ENCODE measurements around the gene PEAR1. TPM values are rescaled to one million over a fixed set of nuclear protein-coding genes. Genes with fewer than 3 reads are reported as not detected.

The PEAR1 gene
- total RNA-seq, 1 donor from 2014 or later: 1.8 TPM

GRCh38 chr1:156862584-156862983, 30.9 kb upstream of the PEAR1 start:
- FAIRE-seq (no peak), DNase-seq (ENCODE audit: low read depth) (no peak)
- Histone ChIP-seq H3K27me3 (ENCODE audit: control insufficient read depth, insufficient read depth, low read length) (peaks cover 26% of the 10 kb centered on the region), H3K4me3 (ENCODE audit: low read depth, low read length) (no peak overlapping the region), H3K36me3 (ENCODE audit: control insufficient read depth, insufficient read depth, low read length) (no peaks in the 10 kb centered on the region)
- no peak for TF ChIP-seq CTCF (IDR thresholded peaks at IDR 0.05; ENCODE audit: insufficient read depth, low read length, severe bottlenecking)

DNA sequence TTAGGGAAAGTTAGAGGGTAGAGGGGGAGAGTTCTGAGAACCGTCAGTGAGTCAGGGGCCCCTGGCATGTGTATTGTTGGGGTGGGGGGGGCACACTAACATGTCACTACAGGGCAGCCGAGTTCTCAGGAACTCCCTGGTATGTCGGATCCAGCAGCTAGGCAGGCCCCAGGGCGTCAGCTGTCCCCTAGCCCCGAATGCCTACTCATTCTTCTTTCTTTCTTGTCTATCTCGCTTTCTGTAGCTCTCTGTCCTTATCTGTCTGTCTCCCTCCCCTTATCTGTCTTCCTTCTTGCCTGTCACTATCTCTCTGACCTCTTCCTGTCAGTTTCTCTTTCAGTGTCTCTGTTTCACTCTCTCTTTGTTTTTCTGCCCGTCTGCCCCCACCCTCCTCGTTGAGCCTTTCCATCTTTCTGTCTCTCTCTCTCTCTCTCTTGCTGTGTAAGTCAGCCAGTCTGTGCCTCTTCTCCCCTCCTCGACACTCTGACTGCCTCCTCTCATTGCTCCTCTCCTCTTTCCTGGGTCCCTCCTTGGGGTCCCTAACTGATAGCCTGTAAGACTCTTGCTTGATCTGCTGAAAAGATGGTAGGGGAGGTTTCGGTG, 30.4 kb upstream of the PEAR1 start:
- no peak for DNase-seq (ENCODE audit: low read depth)
- Histone ChIP-seq H3K27me3 (ENCODE audit: control insufficient read depth, insufficient read depth, low read length) (peaks cover 21% of the 10 kb centered on the region), H3K36me3 (ENCODE audit: control insufficient read depth, insufficient read depth, low read length) (no peaks in the 10 kb centered on the region), H3K4me3 (ENCODE audit: low read depth, low read length) (no peak overlapping the region)
- no peak for TF ChIP-seq CTCF (IDR thresholded peaks at IDR 0.05; ENCODE audit: insufficient read depth, low read length, severe bottlenecking)
- no peak for FAIRE-seq

GRCh38 chr1:156863631-156864030, 29.9 kb upstream of the PEAR1 start:
- FAIRE-seq (no peak), DNase-seq (ENCODE audit: low read depth) (no peak)
- TF ChIP-seq CTCF (IDR thresholded peaks at IDR 0.05; ENCODE audit: insufficient read depth, low read length, severe bottlenecking): no peak
- no peaks in the 10 kb centered on the region for H3K36me3 ChIP-seq (ENCODE audit: control insufficient read depth, insufficient read depth, low read length)
- peaks cover 17% of the 10 kb centered on the region for H3K27me3 ChIP-seq (ENCODE audit: control insufficient read depth, insufficient read depth, low read length)
- H3K4me3 ChIP-seq (ENCODE audit: low read depth, low read length): no peak overlapping the region

- DNase-seq (ENCODE audit: low read depth): no peak
- FAIRE-seq: no peak
- Histone ChIP-seq H3K4me3 (ENCODE audit: low read depth, low read length) (no peak overlapping the region), H3K27me3 (ENCODE audit: control insufficient read depth, insufficient read depth, low read length) (peaks cover 11% of the 10 kb centered on the region), H3K36me3 (ENCODE audit: control insufficient read depth, insufficient read depth, low read length) (no peaks in the 10 kb centered on the region)
- TF ChIP-seq CTCF (IDR thresholded peaks at IDR 0.05; ENCODE audit: insufficient read depth, low read length, severe bottlenecking): no peak
These were observed 28.7 kb upstream of the PEAR1 start for GRCh38 chr1:156864796-156865195.

DNA sequence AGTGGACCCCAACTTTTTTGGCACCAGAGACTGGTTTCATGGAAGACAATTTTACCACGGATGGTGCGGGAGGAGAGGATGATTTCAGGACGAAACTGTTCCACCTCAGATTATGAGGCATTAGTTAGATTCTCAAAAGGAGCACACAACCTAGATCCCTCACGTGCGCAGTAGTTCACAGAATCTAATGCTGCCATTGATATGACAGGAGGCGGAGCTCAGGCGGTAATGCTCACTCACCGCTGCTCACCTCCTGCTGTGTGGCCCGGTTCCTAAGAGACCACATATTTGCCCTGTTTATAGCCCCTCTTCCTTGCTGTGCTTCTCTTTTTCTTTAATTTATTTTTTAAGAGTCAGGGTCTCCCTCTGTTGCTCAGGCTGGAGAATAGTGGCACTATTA, 28.3 kb upstream of the PEAR1 start:
- Histone ChIP-seq H3K36me3 (ENCODE audit: control insufficient read depth, insufficient read depth, low read length) (no peaks in the 10 kb centered on the region), H3K27me3 (ENCODE audit: control insufficient read depth, insufficient read depth, low read length) (peaks cover 11% of the 10 kb centered on the region), H3K4me3 (ENCODE audit: low read depth, low read length) (no peak overlapping the region)
- TF ChIP-seq CTCF (IDR thresholded peaks at IDR 0.05; ENCODE audit: insufficient read depth, low read length, severe bottlenecking): no peak
- FAIRE-seq: no peak
- no peak for DNase-seq (ENCODE audit: low read depth)

DNA sequence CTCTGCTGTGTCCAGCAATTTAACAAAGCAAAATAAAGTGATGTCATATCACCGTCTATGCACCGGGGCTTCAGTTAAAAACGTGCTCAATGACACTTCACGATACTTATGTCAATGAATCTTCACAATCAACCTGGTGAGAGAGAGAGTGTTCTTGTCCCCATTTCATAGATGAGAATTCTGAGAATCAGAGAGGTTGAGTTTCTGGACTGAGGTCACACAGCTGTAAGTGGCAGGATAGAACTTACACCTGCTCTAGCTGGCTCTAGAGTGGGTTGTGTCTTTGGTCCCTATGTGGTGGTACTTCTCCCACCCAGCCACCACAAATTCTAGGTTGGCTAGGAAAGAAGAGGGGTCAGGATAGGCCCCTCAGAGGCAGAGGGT, 27.7 kb upstream of the PEAR1 start:
- no peak for FAIRE-seq
- H3K27me3 ChIP-seq (ENCODE audit: control insufficient read depth, insufficient read depth, low read length): peaks cover 9% of the 10 kb centered on the region
- no peaks in the 10 kb centered on the region for H3K36me3 ChIP-seq (ENCODE audit: control insufficient read depth, insufficient read depth, low read length)
- no peak for TF ChIP-seq CTCF (IDR thresholded peaks at IDR 0.05; ENCODE audit: insufficient read depth, low read length, severe bottlenecking)
- no peak for DNase-seq (ENCODE audit: low read depth)
- H3K4me3 ChIP-seq (ENCODE audit: low read depth, low read length): no peak overlapping the region

Data from bronchial epithelial cell (primary cell).